CD14-positive monocyte (primary cell): ENCODE data around the gene VPS8. TPM values are rescaled to one million over a fixed set of nuclear protein-coding genes. Genes with fewer than 3 reads are reported as not detected.

Experiments
- DNase-seq, 3 donors: peaks; one replicate each; pipeline ENCODE4 v3.0.0-alpha.2; 2011 to 2022
- H2AFZ ChIP-seq: 2 replicates; pipeline ENCODE4 v1.6.0; 2012; ENCODE audit warnings: mild to moderate bottlenecking, low read depth, low read length, inconsistent platforms; ENCODE audit not compliant: insufficient read depth, poor library complexity, severe bottlenecking
- H3K27ac ChIP-seq, 2 donors: 1 replicate in 1 of 2; 2 replicates in 1 of 2; pipeline ENCODE4 v1.5.1; 2012 to 2013; ENCODE audit warnings: low read length in 2 of 2, control low read depth in 1 of 2, inconsistent platforms in 1 of 2, low read depth in 1 of 2, mild to moderate bottlenecking in 1 of 2
- H3K27me3 ChIP-seq, 2 donors: one replicate each; pipeline versions ENCODE4 v1.6.0 to v1.6.1; 2011 to 2013; ENCODE audit warnings: low read length in 2 of 2; ENCODE audit not compliant: control insufficient read depth in 2 of 2, insufficient read depth in 2 of 2
- H3K36me3 ChIP-seq, 2 donors: replicated peaks in 1 of 2; 1 replicate in 1 of 2; 2 replicates in 1 of 2; pipeline versions ENCODE4 v1.5.1 to v1.6.1; 2012 to 2013; ENCODE audit warnings: low read length in 2 of 2, control low read depth in 1 of 2, inconsistent platforms in 1 of 2, mild to moderate bottlenecking in 1 of 2; ENCODE audit not compliant: insufficient read depth in 2 of 2, control insufficient read depth in 1 of 2
- H3K4me1 ChIP-seq, 2 donors: 1 replicate in 1 of 2; 2 replicates in 1 of 2; pipeline versions ENCODE4 v1.5.1 to v1.6.1; 2012 to 2013; ENCODE audit warnings: low read length in 2 of 2, control low read depth in 1 of 2, inconsistent platforms in 1 of 2, mild to moderate bottlenecking in 1 of 2, moderate library complexity in 1 of 2; ENCODE audit not compliant: insufficient read depth in 2 of 2, control insufficient read depth in 1 of 2
- H3K4me2 ChIP-seq: replicated peaks from 2 replicates; pipeline ENCODE3; 2012; ENCODE audit warnings: low read length, moderate library complexity, mild to moderate bottlenecking; ENCODE audit not compliant: poor library complexity, severe bottlenecking; ENCODE audit errors: extremely low read depth
- H3K4me3 ChIP-seq, 3 experiments: fragments of 200-600 bp in 1 of 3; sonication (generic) in 1 of 3; replicated peaks in 1 of 3; 1 replicate in 2 of 3; 2 replicates in 1 of 3; pipeline ENCODE4 v1.5.1; 2011 to 2013; ENCODE audit warnings: low read length in 3 of 3, mild to moderate bottlenecking in 3 of 3, control low read depth in 2 of 3, low read depth in 2 of 3, inconsistent platforms in 1 of 3, moderate library complexity in 1 of 3
- H3K79me2 ChIP-seq: 2 replicates; pipeline ENCODE4 v1.6.0; 2012; ENCODE audit warnings: mild to moderate bottlenecking, control low read depth, inconsistent platforms, low read length, moderate library complexity; ENCODE audit not compliant: insufficient read depth
- H3K9ac ChIP-seq: 2 replicates; pipeline ENCODE4 v1.6.0; 2017; ENCODE audit warnings: low read length, mild to moderate bottlenecking; ENCODE audit not compliant: insufficient read depth, poor library complexity, severe bottlenecking
- H3K9me3 ChIP-seq, 2 donors: replicated peaks in 1 of 2; 1 replicate in 1 of 2; 2 replicates in 1 of 2; pipeline versions ENCODE4 v1.5.1 to v1.6.1; 2012 to 2013; ENCODE audit warnings: low read length in 2 of 2, control low read depth in 1 of 2; ENCODE audit not compliant: control insufficient read depth in 1 of 2, insufficient read depth in 1 of 2
- H4K20me1 ChIP-seq: 2 replicates; pipeline ENCODE4 v1.6.0; 2012; ENCODE audit warnings: mild to moderate bottlenecking, low read length, control low read depth, moderate library complexity; ENCODE audit not compliant: insufficient read depth
- H3K27ac Mint-ChIP-seq, 7 donors: one replicate each; pipeline ENCODE4 v1.8.0; 2020; ENCODE audit warnings: mild to moderate bottlenecking in 7 of 7, mixed read lengths in 7 of 7, moderate library complexity in 6 of 7, inconsistent platforms in 2 of 7
- H3K27me3 Mint-ChIP-seq, 3 donors: one replicate each; pipeline ENCODE4 v1.8.0; 2021 to 2022; ENCODE audit warnings: low read depth in 3 of 3, mild to moderate bottlenecking in 3 of 3, mixed read lengths in 3 of 3, moderate library complexity in 3 of 3, inconsistent platforms in 1 of 3
- H3K36me3 Mint-ChIP-seq, 2 donors: one replicate each; pipeline ENCODE4 v1.8.0; 2020; ENCODE audit warnings: mixed read lengths in 2 of 2, inconsistent platforms in 1 of 2, mild to moderate bottlenecking in 1 of 2
- H3K4me1 Mint-ChIP-seq: one replicate; pipeline ENCODE4 v1.8.0; 2020; ENCODE audit warnings: mild to moderate bottlenecking, mixed read lengths
- H3K4me3 Mint-ChIP-seq, 2 donors: one replicate each; pipeline ENCODE4 v1.8.0; 2020; ENCODE audit warnings: mild to moderate bottlenecking in 2 of 2, mixed read lengths in 2 of 2, moderate library complexity in 1 of 2
- H3K9me3 Mint-ChIP-seq, 7 donors: one replicate each; pipeline ENCODE4 v1.8.0; 2020 to 2022; ENCODE audit warnings: mixed read lengths in 7 of 7, mild to moderate bottlenecking in 6 of 7, moderate library complexity in 6 of 7, inconsistent platforms in 2 of 7
- CTCF ChIP-seq: fragments of 200-600 bp; IDR thresholded peaks from one replicate; pipeline ENCODE4 v1.8.0; 2022; ENCODE audit warnings: antibody characterized with exemption, mild to moderate bottlenecking
- WGBS: methylation state at CpG from one replicate; pipeline ENCODE4 v1.1.5; 2013; ENCODE audit warnings: missing lambda C conversion rate; ENCODE audit not compliant: insufficient coverage; 5-methylcytosine and 5-hydroxymethylcytosine counted together
- intact Hi-C, 2 donors: fragments of 100-400 bp; cut with micrococcal nuclease; formaldehyde crosslinking; loops; one replicate each; pipeline versions ENCODE4 v1.15.0 to v1.15.1; 2023
- polyA plus RNA-seq, 3 donors: library from polyadenylated mRNA; depleted of rRNA in 1 of 3; unstranded in 2 of 3; stranded (reverse) in 1 of 3; fragments of 300-500 nt in 2 of 3; fragments of >200 nt in 1 of 3; fragmentation: Illumina TruSeq in 2 of 3; gene quantifications; 1 replicate in 2 of 3; 2 replicates in 1 of 3; pipeline ENCODE4 v1.2.3, GENCODE V29; 2012 to 2021

Gene VPS8
- polyA plus RNA-seq, 3 donors, result 22.0 to 42.3 (median 29.2) TPM

- H3K4me1 Mint-ChIP-seq, result no peaks in the 10 kb centered on the region
- no peak overlapping the region for H3K27ac Mint-ChIP-seq
- intact Hi-C loops, result no loop called here
- H3K27me3 Mint-ChIP-seq, result no peaks in the 10 kb centered on the region
- WGBS, result no CpG with 5 or more reads among the region's 1 CpG
- H3K9me3 Mint-ChIP-seq, result no peaks in the 10 kb centered on the region
- Histone ChIP-seq H3K4me2 (no peak overlapping the region), H3K9ac (no peak overlapping the region), H3K9me3 (no peaks in the 10 kb centered on the region), H3K79me2 (no peaks in the 10 kb centered on the region), H2AFZ (no peak overlapping the region), H3K4me1 (no peaks in the 10 kb centered on the region), H3K36me3 (peaks cover 80 to 99% of the 10 kb centered on the region in 2 donors), H3K27ac (no peak overlapping the region), H3K27me3 (no peaks in the 10 kb centered on the region), H4K20me1 (no peaks in the 10 kb centered on the region), H3K4me3 (no peak overlapping the region)
- no peak overlapping the region for H3K4me3 Mint-ChIP-seq
- no peak for TF ChIP-seq CTCF
- H3K36me3 Mint-ChIP-seq, result peaks cover 74 to 82% of the 10 kb centered on the region in 2 donors
- DNase-seq, result no peak
Measured at GRCh38 chr3:184873141-184873540, 61.2 kb downstream of the VPS8 start.

DNA sequence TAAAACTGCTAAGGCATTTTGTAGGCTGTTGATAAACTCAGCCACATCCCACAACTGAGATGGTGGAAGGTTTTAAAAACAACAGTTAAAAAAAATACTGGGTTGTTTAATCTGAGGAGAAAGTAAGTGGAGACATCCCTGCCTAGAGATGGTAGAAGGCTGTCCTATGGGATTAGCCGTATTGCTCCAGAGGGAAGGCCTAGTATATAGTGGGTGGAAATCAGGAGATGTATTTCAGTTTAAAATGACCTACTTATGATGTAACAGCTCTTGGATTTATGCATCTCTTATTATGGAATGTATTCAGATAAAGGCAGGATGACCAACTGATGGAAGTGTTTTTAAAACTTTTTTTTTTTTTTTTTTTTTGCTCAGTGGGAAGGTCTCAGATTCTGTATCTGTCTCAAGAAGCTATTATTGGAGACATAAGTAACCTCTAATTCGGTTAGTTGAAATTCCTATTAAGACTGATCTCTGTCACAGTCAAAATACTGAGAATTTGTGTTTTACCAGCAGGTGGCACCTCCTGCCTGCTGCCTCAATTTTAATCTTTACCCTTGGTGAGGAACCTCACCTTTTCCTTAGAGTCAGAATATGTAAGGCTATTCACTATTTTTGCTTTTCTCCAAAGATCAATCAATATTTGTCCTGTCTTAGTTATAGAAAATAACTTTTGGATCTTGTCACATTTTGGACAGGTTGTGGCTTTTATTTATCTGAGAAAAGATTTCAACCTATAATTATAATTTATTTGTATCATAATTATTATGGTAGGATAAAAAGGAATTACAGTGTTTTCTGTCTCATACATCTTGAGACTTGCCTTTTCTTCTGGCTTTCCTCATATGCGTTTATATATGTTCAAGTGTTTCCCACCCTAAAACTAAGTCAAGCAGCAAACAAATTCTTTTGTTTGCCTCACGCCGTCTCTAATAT lies 63.0 kb downstream of the VPS8 start:
- H3K4me1 ChIP-seq, result no peaks in the 10 kb centered on the region
- no peak overlapping the region for H3K27ac Mint-ChIP-seq

More for the DNA sequence above, 63.0 kb downstream of the VPS8 start:
- no peaks in the 10 kb centered on the region for H3K4me1 Mint-ChIP-seq
- Histone ChIP-seq H3K36me3 (peaks cover 78 to 99% of the 10 kb centered on the region in 2 donors), H2AFZ (no peak overlapping the region), H4K20me1 (no peaks in the 10 kb centered on the region), H3K27me3 (no peaks in the 10 kb centered on the region), H3K27ac (no peak overlapping the region), H3K79me2 (no peaks in the 10 kb centered on the region), H3K4me2 (no peak overlapping the region), H3K9me3 (no peaks in the 10 kb centered on the region), H3K9ac (no peak overlapping the region), H3K4me3 (no peak overlapping the region)
- 96% methylated on average over 4 of the region's 5 CpGs for WGBS
- H3K4me3 Mint-ChIP-seq, result no peak overlapping the region
- peak; percentile 37 for TF ChIP-seq CTCF
- no peak for DNase-seq
- no peaks in the 10 kb centered on the region for H3K9me3 Mint-ChIP-seq
- H3K27me3 Mint-ChIP-seq, result no peaks in the 10 kb centered on the region
- H3K36me3 Mint-ChIP-seq, result peaks cover 74 to 82% of the 10 kb centered on the region in 2 donors
- intact Hi-C loops, result no loop called here
